Measurements from ENCODE around the gene MAP3K10.
A peak's percentile ranks its signal among the peaks of the same experiment; 100 is the strongest.

MAP3K10 gene

DNA sequence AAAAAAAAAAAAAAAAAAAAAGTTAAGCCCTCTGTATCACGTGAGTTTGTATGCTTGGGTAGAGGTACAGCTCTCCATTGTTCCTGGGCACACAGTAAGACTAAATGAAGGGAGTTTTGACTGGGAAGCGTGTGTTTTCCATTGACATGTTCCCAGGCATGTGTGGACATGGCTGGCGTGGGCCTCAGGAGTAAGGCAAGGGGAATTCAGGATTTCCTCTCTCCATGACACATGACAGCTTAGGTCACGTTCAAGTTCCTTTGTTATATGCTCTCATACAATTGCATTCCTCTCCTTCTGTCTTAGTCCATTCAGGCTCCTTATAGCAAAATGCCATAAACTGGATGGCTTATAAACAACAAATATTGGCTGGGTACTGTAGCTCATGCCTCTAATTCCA lies 17.1 kb upstream of the MAP3K10 start:
- peak; percentile 76 for DNase-seq (ENCODE audit: low spot score)

DNA sequence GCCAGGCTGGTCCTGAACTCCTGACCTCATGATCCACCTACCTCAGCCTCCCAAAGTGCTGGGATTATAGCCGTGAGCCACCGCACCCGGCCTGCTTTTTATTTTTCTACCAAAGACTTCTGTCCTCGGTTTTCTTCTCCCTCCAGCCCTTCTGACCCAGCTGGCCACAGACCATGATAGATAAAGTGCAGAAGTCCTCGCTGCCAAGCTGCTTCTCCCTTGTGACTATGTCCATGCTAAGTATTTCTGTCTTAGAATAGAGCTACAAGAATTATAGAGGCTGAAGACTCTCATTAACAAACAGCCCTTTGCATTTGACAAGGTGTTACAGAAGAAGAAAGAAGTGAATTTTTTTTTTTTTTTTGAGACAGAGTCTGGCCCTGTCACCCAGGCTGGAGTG lies 15.4 kb upstream of the MAP3K10 start:
- no peak for DNase-seq (ENCODE audit: low spot score)

DNA sequence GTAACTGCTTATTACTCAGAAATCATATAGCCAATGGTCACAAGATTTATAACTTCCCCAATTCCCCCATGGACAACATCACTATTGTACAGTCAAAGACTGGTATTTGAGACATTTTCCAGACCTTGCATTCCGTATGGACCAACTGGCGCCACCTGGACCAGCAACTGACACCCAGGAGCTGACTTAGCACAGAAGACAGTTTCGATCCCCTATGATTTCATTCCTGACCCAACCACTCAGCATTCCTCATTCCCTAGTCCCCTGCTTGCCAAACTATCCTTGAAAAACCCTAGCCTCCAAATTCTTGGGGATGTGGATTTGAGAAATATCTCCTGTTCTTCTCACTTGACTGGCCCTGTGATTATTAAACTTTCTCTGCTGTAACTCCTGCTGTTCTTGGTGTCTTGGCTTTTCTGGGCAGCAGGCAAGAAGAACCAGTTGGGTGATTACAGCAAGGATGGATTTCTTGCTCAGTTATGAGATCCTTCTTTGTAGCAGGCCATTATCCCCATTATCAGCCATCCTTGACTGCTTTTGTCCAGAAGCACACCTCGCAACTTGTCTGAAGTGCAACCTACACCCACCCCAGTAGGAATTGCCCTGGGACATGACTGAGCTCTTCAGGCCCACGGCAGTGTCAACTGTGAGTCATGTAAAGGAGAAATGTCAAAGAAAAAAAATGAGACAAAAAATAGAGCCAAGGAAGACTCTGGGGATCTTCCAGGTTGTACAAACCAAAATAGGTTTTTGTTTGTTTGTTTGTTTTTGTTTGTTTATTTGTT lies 13.7 kb upstream of the MAP3K10 start:
- no peak for DNase-seq (ENCODE audit: low spot score)

DNA sequence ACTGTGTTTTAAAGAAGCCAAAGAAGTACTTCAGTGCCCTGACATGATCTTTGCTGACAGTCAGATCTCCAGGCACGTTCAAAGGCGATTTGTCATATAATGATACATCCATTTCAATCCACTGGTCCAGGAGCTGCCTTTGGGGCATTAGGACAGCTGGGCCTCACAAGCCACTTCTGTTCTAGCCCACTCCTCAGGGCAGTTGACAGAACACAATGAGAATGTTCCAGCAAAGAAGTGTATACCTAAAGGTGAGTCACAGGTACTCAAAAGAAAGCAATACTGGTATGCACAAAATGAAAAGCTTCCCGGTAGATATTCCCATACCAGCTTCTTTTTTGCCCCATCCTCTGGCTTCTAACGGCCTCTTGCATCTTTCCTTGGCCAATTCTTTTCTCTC lies 12.5 kb upstream of the MAP3K10 start:
- DNase-seq (ENCODE audit: low spot score) = no peak

DNA sequence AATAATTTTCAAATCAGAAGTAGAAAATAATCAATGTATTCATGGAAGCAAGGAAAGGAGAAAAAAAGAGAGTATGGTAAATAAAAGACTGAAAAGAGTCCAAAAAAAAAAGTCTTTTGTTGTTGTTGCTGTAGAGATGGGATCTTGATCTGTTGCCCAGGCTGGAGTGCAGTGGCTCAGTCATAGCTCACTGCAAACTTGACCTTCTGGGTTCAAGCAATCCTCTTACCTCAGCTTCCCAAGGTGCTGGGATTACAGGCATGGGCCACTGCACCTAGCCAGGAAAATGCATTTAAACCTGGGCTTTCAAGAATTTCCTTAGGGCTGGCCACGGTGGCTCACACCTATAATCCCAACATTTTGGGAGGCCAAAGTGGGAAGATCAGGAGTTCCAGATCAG lies 7.0 kb upstream of the MAP3K10 start:
- no peak for DNase-seq (ENCODE audit: low spot score)

DNA sequence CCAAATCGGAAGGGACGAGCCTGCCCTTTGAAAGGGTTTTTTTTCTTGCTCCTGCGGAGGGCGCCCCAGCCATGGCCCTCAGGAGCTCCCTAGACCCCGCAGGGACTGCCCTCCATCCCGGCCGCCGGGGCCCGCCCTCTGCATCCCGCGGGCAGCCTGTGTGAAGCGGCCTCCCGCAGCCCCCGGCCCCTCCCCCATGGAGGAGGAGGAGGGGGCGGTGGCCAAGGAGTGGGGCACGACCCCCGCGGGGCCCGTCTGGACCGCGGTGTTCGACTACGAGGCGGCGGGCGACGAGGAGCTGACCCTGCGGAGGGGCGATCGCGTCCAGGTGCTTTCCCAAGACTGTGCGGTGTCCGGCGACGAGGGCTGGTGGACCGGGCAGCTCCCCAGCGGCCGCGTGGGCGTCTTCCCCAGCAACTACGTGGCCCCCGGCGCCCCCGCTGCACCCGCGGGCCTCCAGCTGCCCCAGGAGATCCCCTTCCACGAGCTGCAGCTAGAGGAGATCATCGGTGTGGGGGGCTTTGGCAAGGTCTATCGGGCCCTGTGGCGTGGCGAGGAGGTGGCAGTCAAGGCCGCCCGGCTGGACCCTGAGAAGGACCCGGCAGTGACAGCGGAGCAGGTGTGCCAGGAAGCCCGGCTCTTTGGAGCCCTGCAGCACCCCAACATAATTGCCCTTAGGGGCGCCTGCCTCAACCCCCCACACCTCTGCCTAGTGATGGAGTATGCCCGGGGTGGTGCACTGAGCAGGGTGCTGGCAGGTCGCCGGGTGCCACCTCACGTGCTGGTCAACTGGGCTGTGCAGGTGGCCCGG lies 815 bp downstream of the MAP3K10 start:
- peak; percentile 19 for DNase-seq (ENCODE audit: low spot score)

DNA sequence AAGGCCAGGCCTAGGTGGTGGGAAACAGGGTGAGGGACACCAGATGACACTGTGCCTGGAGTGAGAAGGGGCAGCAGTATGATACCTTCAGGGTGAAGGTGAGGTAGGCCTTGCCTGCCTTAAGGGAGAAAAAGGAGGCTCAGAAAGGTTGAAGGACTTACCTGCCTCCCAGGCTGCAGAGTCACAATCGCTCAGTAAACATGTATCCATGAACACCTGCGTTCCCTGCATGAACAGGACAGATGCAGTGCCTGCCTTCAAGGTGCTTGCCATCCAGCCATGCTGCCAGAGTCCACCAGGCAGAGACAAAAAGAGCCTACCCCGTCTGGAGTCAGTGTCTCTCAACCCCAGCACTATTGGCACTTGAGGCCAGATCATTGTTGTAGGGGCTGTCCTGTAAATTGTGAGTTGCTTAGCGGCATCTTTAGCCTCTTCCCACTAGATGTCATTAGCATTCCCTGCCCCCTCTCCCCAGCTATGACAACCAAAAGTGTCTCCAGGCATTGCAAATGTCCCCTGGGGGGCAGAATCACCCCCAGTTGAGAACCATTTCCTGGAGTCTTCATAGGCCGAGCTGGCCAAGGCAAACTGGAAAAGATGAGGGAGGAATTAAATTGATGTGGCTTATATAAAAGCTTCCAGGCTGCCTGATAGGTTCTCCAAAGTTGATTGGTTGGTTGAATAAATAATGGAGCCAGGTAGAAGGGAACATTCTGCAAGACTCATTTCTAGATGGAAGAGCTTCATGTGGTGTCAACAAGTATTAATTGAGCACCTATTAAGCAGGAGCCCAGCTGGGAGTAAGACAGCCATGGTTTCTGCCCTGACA lies 1.7 kb downstream of the MAP3K10 start:
- DNase-seq (ENCODE audit: low spot score) = no peak

DNA sequence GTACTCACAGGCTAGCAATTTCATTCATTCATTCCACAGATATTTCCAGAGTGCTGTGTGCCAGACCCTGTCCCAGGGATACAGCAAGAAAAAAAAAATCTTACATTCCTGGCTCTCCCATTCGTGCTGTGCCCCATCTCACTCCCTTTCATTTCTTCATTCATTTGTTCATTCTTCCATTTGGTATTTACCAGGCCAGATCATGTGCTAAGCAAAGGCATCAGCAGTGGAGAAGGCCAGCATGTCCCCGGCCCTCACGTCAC lies 2.3 kb downstream of the MAP3K10 start:
- DNase-seq (ENCODE audit: low spot score) = no peak

DNA sequence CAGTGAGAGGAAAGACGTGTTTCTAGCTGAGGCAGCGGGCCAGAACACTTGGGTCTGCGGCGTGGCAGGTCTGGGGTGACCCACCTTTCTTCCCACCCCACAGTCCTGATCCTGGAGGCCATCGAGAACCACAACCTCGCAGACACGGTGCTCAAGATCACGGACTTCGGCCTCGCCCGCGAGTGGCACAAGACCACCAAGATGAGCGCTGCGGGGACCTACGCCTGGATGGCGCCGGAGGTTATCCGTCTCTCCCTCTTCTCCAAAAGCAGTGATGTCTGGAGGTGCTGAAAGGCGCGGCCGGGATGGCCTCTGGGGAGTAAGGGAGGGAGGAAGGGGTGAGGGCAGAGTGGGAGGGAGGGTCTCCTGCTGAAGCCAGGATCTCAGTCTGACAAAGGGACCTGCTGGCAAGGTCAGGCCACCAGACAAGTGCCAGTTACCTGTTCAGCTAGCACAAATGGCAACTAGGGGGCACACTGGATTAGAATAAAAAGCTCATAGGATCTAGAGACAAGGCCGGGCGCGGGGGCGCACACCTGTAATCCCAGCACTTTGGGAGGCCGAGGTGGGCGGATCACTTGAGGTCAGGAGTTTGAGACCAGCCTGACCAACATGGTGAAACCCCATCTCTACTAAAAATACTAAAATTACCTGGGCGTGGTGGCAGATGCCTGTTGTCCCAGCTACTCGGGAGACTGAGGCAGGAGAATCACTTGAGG lies 7.2 kb downstream of the MAP3K10 start:
- DNase-seq (ENCODE audit: low spot score) = no peak

DNA sequence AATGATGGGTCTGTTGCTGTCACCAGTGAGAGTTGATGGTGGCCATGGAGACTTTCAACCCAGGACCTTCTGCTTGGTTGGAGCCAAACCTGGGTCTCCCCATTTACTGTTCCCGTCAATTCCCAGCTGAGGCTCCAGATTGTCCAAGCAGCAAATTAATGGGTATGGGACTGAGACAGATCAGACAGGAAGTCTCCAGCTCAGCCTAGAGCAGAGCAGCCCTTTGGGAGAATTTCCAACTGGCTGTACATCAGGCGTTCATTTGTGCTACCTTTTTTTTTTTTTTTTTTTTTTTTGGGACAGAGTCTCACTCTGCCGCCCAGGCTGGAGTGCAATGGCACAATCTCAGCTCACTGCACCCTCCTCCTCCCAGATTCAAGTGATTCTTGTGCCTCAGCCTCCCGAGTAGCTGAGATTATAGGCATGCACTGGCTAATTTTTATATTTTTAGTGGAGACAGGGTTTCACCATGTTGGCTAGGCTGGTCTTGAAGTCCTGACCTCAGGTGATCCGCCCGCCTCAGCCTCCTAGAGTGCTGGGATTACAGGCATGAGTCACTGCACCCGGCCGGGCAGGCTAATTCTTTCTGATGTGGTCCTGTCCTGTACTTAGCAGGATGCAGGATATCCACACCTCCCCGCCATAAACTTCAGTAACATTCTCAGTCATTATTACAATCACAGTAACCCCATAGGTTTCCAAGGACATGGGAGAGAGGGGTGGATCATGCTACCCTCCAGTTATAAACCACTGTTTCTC lies 9.3 kb downstream of the MAP3K10 start:
- no peak for DNase-seq (ENCODE audit: low spot score)

DNA sequence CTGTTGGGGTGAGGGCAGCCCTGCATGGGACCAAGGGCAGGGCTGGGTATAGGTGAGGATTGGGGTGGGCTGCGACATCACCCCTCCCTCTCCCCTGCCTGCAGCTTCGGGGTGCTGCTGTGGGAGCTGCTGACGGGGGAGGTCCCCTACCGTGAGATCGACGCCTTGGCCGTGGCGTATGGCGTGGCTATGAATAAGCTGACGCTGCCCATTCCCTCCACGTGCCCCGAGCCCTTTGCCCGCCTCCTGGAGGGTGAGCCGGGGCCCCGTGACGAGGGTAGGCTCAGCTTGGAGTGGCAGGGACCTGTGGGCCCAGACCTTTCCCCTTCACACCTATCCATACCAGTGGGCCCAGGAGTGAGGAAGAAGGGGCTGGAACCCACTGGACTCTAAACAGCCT lies 13.2 kb downstream of the MAP3K10 start:
- DNase-seq (ENCODE audit: low spot score) = no peak

DNA sequence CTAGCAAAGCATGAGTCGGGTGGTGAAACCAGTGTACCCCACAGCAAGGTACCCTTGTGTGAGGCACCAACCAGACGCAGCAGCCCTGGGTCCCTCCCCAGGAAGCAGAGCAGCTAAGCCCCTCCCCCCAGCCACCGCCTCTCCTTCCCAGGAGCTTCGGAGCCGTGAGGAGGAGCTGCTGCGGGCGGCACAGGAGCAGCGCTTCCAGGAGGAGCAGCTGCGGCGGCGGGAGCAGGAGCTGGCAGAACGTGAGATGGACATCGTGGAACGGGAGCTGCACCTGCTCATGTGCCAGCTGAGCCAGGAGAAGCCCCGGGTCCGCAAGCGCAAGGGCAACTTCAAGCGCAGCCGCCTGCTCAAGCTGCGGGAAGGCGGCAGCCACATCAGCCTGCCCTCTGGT lies 14.5 kb downstream of the MAP3K10 start:
- DNase-seq (ENCODE audit: low spot score) = no peak

DNA sequence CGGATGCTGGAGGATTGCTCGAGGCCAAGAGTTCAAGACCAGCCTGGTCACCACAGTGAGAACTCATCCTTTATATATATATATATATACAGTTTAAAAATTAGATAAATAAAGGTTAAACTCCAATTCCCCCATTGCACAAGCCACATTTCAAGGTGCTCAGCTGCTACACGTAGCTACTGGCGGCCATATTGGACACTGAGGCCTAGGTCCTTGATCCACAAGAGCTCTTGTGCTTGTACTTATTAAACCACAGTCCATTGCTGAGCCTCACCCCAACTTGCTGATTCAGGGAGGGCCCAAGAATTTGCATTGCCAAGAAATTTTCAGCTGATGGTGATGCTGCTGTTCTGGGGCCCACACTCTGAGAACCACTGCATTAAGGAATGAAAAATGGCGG lies 17.4 kb downstream of the MAP3K10 start:
- DNase-seq (ENCODE audit: low spot score) = no peak

DNA sequence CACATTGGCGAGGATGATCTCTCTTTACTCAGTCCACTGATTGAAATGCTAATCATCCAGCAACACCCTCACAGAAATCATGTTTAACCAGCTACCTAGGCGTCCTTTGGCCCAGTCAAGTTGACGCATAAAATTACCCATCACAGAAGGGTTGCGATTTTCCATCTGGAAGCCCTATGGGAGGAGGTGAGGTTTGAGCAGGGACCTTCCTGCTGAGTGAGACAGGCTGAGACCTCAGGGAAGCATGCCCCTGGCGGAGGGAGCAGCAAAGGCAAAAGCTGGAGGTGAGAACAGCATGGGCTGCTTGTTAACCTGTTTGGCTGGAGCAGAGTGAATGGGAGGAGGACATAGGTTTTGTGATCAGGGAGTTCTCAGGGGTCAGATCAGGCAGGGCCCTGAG lies 19.7 kb downstream of the MAP3K10 start:
- DNase-seq (ENCODE audit: low spot score) = no peak

DNA sequence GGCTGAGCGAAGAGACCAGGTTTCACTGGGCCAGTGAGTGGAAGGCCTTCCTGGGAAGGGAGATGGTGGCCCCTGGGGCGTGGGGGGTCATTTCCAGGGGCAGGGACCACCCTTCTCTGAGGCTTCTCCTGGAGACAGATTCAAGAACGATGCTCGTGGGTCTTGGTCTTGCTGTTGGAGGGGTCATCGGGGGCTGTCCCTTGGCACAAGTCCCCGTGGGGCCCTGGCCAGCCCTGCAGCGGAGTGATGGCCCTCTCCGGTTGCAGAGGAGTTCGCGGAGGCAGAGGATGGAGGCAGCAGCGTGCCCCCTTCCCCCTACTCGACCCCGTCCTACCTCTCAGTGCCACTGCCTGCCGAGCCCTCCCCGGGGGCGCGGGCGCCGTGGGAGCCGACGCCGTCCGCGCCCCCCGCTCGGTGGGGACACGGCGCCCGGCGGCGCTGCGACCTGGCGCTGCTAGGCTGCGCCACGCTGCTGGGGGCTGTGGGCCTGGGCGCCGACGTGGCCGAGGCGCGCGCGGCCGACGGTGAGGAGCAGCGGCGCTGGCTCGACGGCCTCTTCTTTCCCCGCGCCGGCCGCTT lies 22.1 kb downstream of the MAP3K10 start:
- DNase-seq (ENCODE audit: low spot score) = no peak

DNA sequence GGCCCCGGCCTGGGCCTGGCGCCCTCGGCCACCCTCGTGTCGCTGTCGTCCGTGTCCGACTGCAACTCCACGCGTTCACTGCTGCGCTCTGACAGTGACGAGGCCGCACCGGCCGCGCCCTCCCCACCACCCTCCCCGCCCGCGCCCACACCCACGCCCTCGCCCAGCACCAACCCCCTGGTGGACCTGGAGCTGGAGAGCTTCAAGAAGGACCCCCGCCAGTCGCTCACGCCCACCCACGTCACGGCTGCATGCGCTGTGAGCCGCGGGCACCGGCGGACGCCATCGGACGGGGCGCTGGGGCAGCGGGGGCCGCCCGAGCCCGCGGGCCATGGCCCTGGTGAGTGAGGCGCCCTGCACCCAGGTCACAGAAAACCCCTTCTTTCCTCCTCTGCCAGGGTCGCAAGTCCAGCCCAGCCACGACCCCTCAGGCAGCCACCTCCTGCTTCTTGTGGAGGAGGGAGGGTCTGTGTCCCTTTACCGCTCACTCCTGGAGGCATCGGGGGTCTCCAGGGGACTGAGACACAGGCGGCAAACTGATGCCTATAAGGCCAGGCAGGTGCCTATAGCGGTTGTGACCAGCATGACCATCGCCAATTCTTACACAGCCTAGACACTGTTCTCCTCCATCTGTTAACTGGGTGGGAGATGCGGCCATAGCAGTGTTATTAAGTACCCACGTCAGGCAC lies 22.8 kb downstream of the MAP3K10 start:
- no peak for DNase-seq (ENCODE audit: low spot score)

DNA sequence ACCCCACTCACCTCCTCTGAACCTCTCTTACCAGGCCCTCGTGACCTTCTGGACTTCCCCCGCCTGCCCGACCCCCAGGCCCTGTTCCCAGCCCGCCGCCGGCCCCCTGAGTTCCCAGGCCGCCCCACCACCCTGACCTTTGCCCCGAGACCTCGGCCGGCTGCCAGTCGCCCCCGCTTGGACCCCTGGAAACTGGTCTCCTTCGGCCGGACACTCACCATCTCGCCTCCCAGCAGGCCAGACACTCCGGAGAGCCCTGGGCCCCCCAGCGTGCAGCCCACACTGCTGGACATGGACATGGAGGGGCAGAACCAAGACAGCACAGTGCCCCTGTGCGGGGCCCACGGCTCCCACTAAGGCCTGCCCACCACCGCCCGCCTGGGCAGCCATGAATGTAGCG lies 23.7 kb downstream of the MAP3K10 start:
- DNase-seq (ENCODE audit: low spot score) = no peak

DNA sequence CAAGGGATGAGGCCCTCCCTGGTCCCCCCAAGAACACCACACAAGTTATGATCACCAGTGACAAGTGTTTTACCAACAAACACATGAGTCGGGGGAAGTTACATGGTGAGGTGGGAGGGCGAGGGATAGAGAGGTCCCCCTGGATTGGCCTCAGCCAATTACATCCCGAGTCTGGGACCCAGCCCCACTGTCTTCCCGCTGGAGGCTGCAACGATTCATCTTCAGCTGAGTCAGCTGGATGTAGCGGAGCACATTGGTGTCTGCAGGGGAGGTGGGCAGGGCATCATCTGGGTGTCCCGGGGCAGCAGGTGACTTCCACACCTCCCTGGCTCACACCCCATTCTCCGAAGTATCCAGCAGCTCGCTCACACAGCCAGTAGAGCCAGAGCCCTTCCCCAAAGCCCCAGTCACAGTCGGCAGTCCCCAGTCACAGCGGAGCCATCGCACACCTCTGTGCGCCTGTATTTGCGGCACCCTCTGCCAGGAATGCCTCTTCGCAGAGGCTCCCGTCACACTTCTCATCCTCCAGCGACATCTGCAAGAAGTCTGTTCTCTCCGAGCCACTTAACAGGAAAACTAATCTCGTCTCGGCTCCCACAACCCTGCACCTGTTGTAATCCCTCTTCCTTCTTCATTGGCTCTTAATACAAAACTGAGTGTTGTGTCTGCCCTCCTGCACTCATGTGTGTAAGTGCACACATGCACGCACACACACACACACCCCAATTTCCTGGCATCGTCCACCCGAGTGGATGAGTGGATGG lies 25.0 kb downstream of the MAP3K10 start:
- no peak for DNase-seq (ENCODE audit: low spot score)

DNA sequence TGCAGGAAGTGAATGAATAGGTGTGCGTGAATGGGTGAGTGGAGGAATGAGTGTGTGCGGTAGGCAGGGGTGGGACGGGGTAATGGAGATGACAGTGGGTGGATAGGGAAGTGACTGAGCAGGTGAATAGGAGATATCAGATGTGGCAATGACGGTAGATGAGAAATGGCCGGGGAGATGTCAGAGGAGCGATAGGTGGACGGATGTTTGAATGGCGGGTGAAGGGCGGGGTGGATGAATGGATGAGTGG lies 25.5 kb downstream of the MAP3K10 start:
- no peak for DNase-seq (ENCODE audit: low spot score)
